Breast epithelium (tissue), 4 donors: ENCODE results near the gene TMEM203. TPM values are rescaled to one million over a fixed set of nuclear protein-coding genes. Genes with fewer than 3 reads are reported as not detected.

Experiments used
- DNase-seq, 2 donors: peaks; one replicate each; pipeline ENCODE4 v3.0.0-alpha.2; 2019; ENCODE audit warnings: low spot score in 2 of 2
- H3K27ac ChIP-seq, 2 donors: fragments of 200-600 bp; sonication (generic) in 1 of 2; one replicate each; pipeline ENCODE4 v1.5.1; 2016 to 2019; ENCODE audit warnings: mild to moderate bottlenecking in 1 of 2
- H3K27me3 ChIP-seq, 2 donors: fragments of 200-600 bp; sonication (generic) in 1 of 2; one replicate each; pipeline versions ENCODE4 v1.5.1 to v1.6.0; 2017 to 2019; ENCODE audit warnings: control low read depth in 1 of 2, mild to moderate bottlenecking in 1 of 2
- H3K36me3 ChIP-seq: fragments of 200-600 bp; one replicate; pipeline ENCODE4 v1.5.1; 2019
- H3K4me1 ChIP-seq, 2 donors: fragments of 200-600 bp; sonication (generic); one replicate each; pipeline ENCODE4 v1.5.1; 2016 to 2019; ENCODE audit warnings: control low read depth in 1 of 2
- H3K4me3 ChIP-seq, 3 donors: fragments of 200-600 bp; sonication (generic); 1 replicate in 2 of 3; 2 replicates in 1 of 3; pipeline ENCODE4 v1.5.1; 2016 to 2019; ENCODE audit warnings: mild to moderate bottlenecking in 3 of 3, moderate library complexity in 2 of 3
- H3K9me3 ChIP-seq, 2 donors: fragments of 200-600 bp; sonication (generic) in 1 of 2; one replicate each; pipeline ENCODE4 v1.5.1; 2016 to 2019; ENCODE audit warnings: control low read depth in 1 of 2
- CTCF ChIP-seq, 3 donors: fragments of 450-650 bp; IDR thresholded peaks; one replicate each; pipeline ENCODE4 v1.5.1; 2016 to 2017; ENCODE audit warnings: antibody characterized with exemption in 3 of 3, mild to moderate bottlenecking in 3 of 3, moderate library complexity in 3 of 3
- POLR2A ChIP-seq: fragments of 450-650 bp; IDR thresholded peaks from one replicate; pipeline ENCODE4 v1.6.1; 2016; ENCODE audit warnings: antibody characterized with exemption, mild to moderate bottlenecking, moderate library complexity
- POLR2AphosphoS5 ChIP-seq, 3 donors: sonication (generic); formaldehyde crosslinking; IDR thresholded peaks; one replicate each; pipeline ENCODE4 v1.6.1; 2017; ENCODE audit warnings: antibody characterized with exemption in 3 of 3
- intact Hi-C: fragments of 100-400 bp; cut with DNase I; formaldehyde crosslinking; loops from one replicate; pipeline ENCODE4 v1.15.1; 2023; ENCODE audit warnings: low total_unique reads
- total RNA-seq, 3 donors: library from RNA; depleted of rRNA; stranded (reverse); fragments of >200 nt; gene quantifications; one replicate each; pipeline ENCODE4 v1.1.0, GENCODE V29; 2016

TMEM203 gene
- total RNA-seq, 3 donors from 2014 or later, result 26.5 to 36.6 (median 26.6) TPM

GRCh38 chr9:137159105-137160053 is 46.1 kb downstream of the TMEM203 start:
- no peak overlapping the region for H3K4me3 ChIP-seq
- peaks cover 5 to 99% of the 10 kb centered on the region in 2 donors for H3K27me3 ChIP-seq
- TF ChIP-seq POLR2A, result no peak
- TF ChIP-seq CTCF (IDR thresholded peaks at IDR 0.05), result no peak
- no peak for TF ChIP-seq POLR2AphosphoS5 (IDR thresholded peaks at IDR 0.05)
- no peaks in the 10 kb centered on the region for H3K9me3 ChIP-seq
- H3K27ac ChIP-seq, result no peak overlapping the region
- no peak for DNase-seq
- H3K4me1 ChIP-seq, result peaks cover 0 to 4% of the 10 kb centered on the region in 2 donors
- intact Hi-C loops, result no loop called here
- no peaks in the 10 kb centered on the region for H3K36me3 ChIP-seq

- no peaks in the 10 kb centered on the region for H3K36me3 ChIP-seq
- H3K4me3 ChIP-seq, result no peak overlapping the region
- no peak for DNase-seq
- TF ChIP-seq CTCF (IDR thresholded peaks at IDR 0.05) (no peak), POLR2A (no peak), POLR2AphosphoS5 (IDR thresholded peaks at IDR 0.05) (no peak)
- H3K9me3 ChIP-seq, result no peaks in the 10 kb centered on the region
- peaks cover 0 to 4% of the 10 kb centered on the region in 2 donors for H3K4me1 ChIP-seq
- peaks cover 3 to 91% of the 10 kb centered on the region in 2 donors for H3K27me3 ChIP-seq
- intact Hi-C loops, result no loop called here
- H3K27ac ChIP-seq, result no peak overlapping the region
These were observed 46.8 kb downstream of the TMEM203 start for GRCh38 chr9:137158625-137159024.

GRCh38 chr9:137157618-137158415 is 47.6 kb downstream of the TMEM203 start:
- Histone ChIP-seq H3K4me1 (peaks cover 0 to under 1% of the 10 kb centered on the region in 2 donors), H3K9me3 (no peaks in the 10 kb centered on the region), H3K4me3 (no peak overlapping the region), H3K27ac (no peak overlapping the region), H3K27me3 (peaks cover 3 to 83% of the 10 kb centered on the region in 2 donors), H3K36me3 (no peaks in the 10 kb centered on the region)
- TF ChIP-seq POLR2AphosphoS5 (IDR thresholded peaks at IDR 0.05), result no peak
- TF ChIP-seq CTCF (IDR thresholded peaks at IDR 0.05), result no peak
- TF ChIP-seq POLR2A, result no peak
- intact Hi-C loops, result no loop called here
- no peak for DNase-seq

GRCh38 chr9:137156567-137157375 is 48.7 kb downstream of the TMEM203 start:
- H3K27me3 ChIP-seq, result peaks cover 3 to 72% of the 10 kb centered on the region in 2 donors
- H3K27ac ChIP-seq, result no peak overlapping the region

More at GRCh38 chr9:137156567-137157375, 48.7 kb downstream of the TMEM203 start:
- Histone ChIP-seq H3K4me1 (no peaks in the 10 kb centered on the region), H3K4me3 (peak overlapping the region in 2 of 3 donors; percentile 3 to 46), H3K36me3 (no peaks in the 10 kb centered on the region), H3K9me3 (no peaks in the 10 kb centered on the region)
- DNase-seq, result no peak
- no peak for TF ChIP-seq CTCF (IDR thresholded peaks at IDR 0.05)
- TF ChIP-seq POLR2A, result no peak
- no peak for TF ChIP-seq POLR2AphosphoS5 (IDR thresholded peaks at IDR 0.05)
- intact Hi-C loops, result no loop called here

Other genes starting within 250 kb of the TMEM203 start
- 10 to 100 TPM; 46.7 to 72.6 (median 48.2) TPM for gene PTGDS, start 228.1 kb downstream of the TMEM203 start, total RNA-seq
- under 1 TPM in 2 of 3 donors, not detected in 1; 0.16 to 0.29 TPM for gene LCNL1, start 222.7 kb downstream of the TMEM203 start, total RNA-seq
- gene PAXX, start 213.2 kb downstream of the TMEM203 start, total RNA-seq, result 10 to 100 TPM; 24.6 to 66.2 (median 49.2) TPM
- 1 to 10 TPM in 1 of 3 donors, under 1 TPM in 1, not detected in 1; 0.32 to 3.5 TPM for gene CLIC3, start 209.1 kb downstream of the TMEM203 start, total RNA-seq
- gene ABCA2, start 177.4 kb downstream of the TMEM203 start, total RNA-seq, result 10 to 100 TPM; 17.0 to 30.6 (median 18.9) TPM
- gene FUT7, start 173.6 kb downstream of the TMEM203 start, total RNA-seq, result not detected
- gene NPDC1, start 159.5 kb downstream of the TMEM203 start, total RNA-seq, result 10 to 100 TPM; 21.9 to 63.9 (median 63.1) TPM
- gene ENTPD2, start 151.6 kb downstream of the TMEM203 start, total RNA-seq, result 1 to 10 TPM in 2 of 3 donors, under 1 TPM in 1; 0.16 to 6.7 (median 3.6) TPM
- gene SAPCD2, start 135.1 kb downstream of the TMEM203 start, total RNA-seq, result 1 to 10 TPM in 2 of 3 donors, under 1 TPM in 1; 0.96 to 2.9 (median 2.8) TPM
- 10 to 100 TPM in 1 of 3 donors, 1 to 10 TPM in 2; 6.7 to 12.0 (median 6.9) TPM for gene UAP1L1, start 128.1 kb downstream of the TMEM203 start, total RNA-seq
- 10 to 100 TPM; 50.1 to 62.8 (median 50.8) TPM for gene MAN1B1, start 118.7 kb downstream of the TMEM203 start, total RNA-seq
- 100 to 1,000 TPM; 115 to 137 (median 132) TPM for gene DPP7, start 90.9 kb downstream of the TMEM203 start, total RNA-seq
- gene GRIN1, start 66.5 kb downstream of the TMEM203 start, total RNA-seq, result 1 to 10 TPM in 2 of 3 donors, not detected in 1; 1.3 to 1.9 TPM
- 1 to 10 TPM in 2 of 3 donors, not detected in 1; 7.8 to 9.2 TPM for gene LRRC26, start 35.6 kb downstream of the TMEM203 start, total RNA-seq
- gene TMEM210, start 33.6 kb downstream of the TMEM203 start, total RNA-seq, result not detected
- gene ANAPC2, start 17.1 kb downstream of the TMEM203 start, total RNA-seq, result 10 to 100 TPM; 32.0 to 35.7 (median 32.9) TPM
- gene SSNA1, start 17.0 kb downstream of the TMEM203 start, total RNA-seq, result 10 to 100 TPM; 75.0 to 92.8 (median 82.7) TPM
- 1 to 10 TPM; 4.0 to 9.2 (median 8.5) TPM for gene TPRN, start 4.9 kb downstream of the TMEM203 start, total RNA-seq
- 1 to 10 TPM; 4.6 to 9.5 (median 7.2) TPM for gene NDOR1, start 52 bp upstream of the TMEM203 start, total RNA-seq
- 1 to 10 TPM; 1.5 to 2.9 (median 1.8) TPM for gene RNF208, start 16.6 kb upstream of the TMEM203 start, total RNA-seq
- gene CYSRT1, start 19.5 kb upstream of the TMEM203 start, total RNA-seq, result under 1 TPM; 0.29 to 0.66 (median 0.32) TPM
- under 1 TPM in 1 of 3 donors, not detected in 2; 0.29 TPM for gene RNF224, start 21.9 kb upstream of the TMEM203 start, total RNA-seq
- not detected for gene SLC34A3, start 25.3 kb upstream of the TMEM203 start, total RNA-seq
- gene TUBB4B, start 35.6 kb upstream of the TMEM203 start, total RNA-seq, result 100 to 1,000 TPM; 112 to 188 (median 183) TPM
- gene STPG3, start 45.6 kb upstream of the TMEM203 start, total RNA-seq, result not detected
- gene NELFB, start 49.7 kb upstream of the TMEM203 start, total RNA-seq, result 10 to 100 TPM; 32.6 to 39.2 (median 38.7) TPM
- 1 to 10 TPM; 2.9 to 5.4 (median 3.7) TPM for gene TOR4A, start 72.1 kb upstream of the TMEM203 start, total RNA-seq
- gene NRARP, start 96.6 kb upstream of the TMEM203 start, total RNA-seq, result 1 to 10 TPM; 2.1 to 6.9 (median 3.5) TPM
- gene EXD3, start 217.5 kb upstream of the TMEM203 start, total RNA-seq, result 10 to 100 TPM in 2 of 3 donors, 1 to 10 TPM in 1; 7.7 to 28.7 (median 20.6) TPM
- gene NOXA1, start 217.7 kb upstream of the TMEM203 start, total RNA-seq, result 10 to 100 TPM in 1 of 3 donors, 1 to 10 TPM in 2; 2.9 to 13.8 (median 4.6) TPM
- gene ENTPD8, start 235.7 kb upstream of the TMEM203 start, total RNA-seq, result 1 to 10 TPM in 2 of 3 donors, not detected in 1; 2.0 to 3.2 TPM